HL-60 (cell line): ENCODE results near the gene PCLO.

Source experiments
- CTCF ChIP-seq: IDR thresholded peaks from one replicate; pipeline ENCODE4 v1.5.1; 2011; ENCODE audit warnings: low read length, control low read depth, inconsistent platforms; ENCODE audit not compliant: insufficient read depth
- GABPA ChIP-seq: IDR thresholded peaks from 2 replicates; pipeline ENCODE4 v1.6.1; 2012; ENCODE audit warnings: low read depth
- POLR2AphosphoS5 ChIP-seq: IDR thresholded peaks from 2 replicates; pipeline ENCODE4 v1.6.1; 2012; ENCODE audit warnings: low read depth
- REST ChIP-seq: IDR thresholded peaks from 2 replicates; pipeline ENCODE4 v1.6.1; 2012; ENCODE audit warnings: low read depth; ENCODE audit not compliant: insufficient replicate concordance
- SPI1 ChIP-seq: IDR thresholded peaks from 2 replicates; pipeline ENCODE4 v1.6.1; 2012; ENCODE audit warnings: low read depth, mild to moderate bottlenecking, borderline replicate concordance

- no peak for TF ChIP-seq CTCF
- TF ChIP-seq POLR2AphosphoS5 = no peak
- TF ChIP-seq REST = no peak
- no peak for TF ChIP-seq SPI1
- no peak for TF ChIP-seq GABPA
Observed at GRCh38 chr7:83166781-83167180, 4.1 kb upstream of the PCLO start.
